ENCODE results near the gene KLK2. TPM values are rescaled to one million over a fixed set of nuclear protein-coding genes. Genes with fewer than 3 reads are reported as not detected.

Gene KLK2
- total RNA-seq, 1 experiment from 2014 or later, result 0.11 TPM

- H3K4me2 ChIP-seq (ENCODE audit: low read depth, low read length, poor library complexity, severe bottlenecking), result no peak overlapping the region
- H3K4me3 ChIP-seq (ENCODE audit: low read length), result no peak overlapping the region
- H3K9ac ChIP-seq (ENCODE audit: low read length), result no peak overlapping the region
- H3K27ac ChIP-seq (ENCODE audit: low read length), result no peak overlapping the region
- H3K27me3 ChIP-seq (ENCODE audit: low read length), result no peaks in the 10 kb centered on the region
- DNase-seq, result no peak
- no peaks in the 10 kb centered on the region for H3K9me3 ChIP-seq (ENCODE audit: low read length)
- no peaks in the 10 kb centered on the region for H3K36me3 ChIP-seq (ENCODE audit: insufficient read depth, low read length)
- H4K20me1 ChIP-seq (ENCODE audit: insufficient read depth, low read depth, low read length), result no peaks in the 10 kb centered on the region
- H3K4me1 ChIP-seq (ENCODE audit: low read length), result no peaks in the 10 kb centered on the region
- no peaks in the 10 kb centered on the region for H3K9me2 ChIP-seq (replicated peaks; ENCODE audit: insufficient read depth, low read length)
- H2AFZ ChIP-seq (ENCODE audit: low read length), result no peak overlapping the region
- no peaks in the 10 kb centered on the region for H3K79me2 ChIP-seq (ENCODE audit: low read length)
These were observed 39.8 kb downstream of the KLK2 start for GRCh38 chr19:50912727-50913716.

- H3K4me3 ChIP-seq (ENCODE audit: low read length), result no peak overlapping the region
- no peaks in the 10 kb centered on the region for H3K9me2 ChIP-seq (replicated peaks; ENCODE audit: insufficient read depth, low read length)
- no peaks in the 10 kb centered on the region for H3K4me1 ChIP-seq (ENCODE audit: low read length)
- no peaks in the 10 kb centered on the region for H3K36me3 ChIP-seq (ENCODE audit: insufficient read depth, low read length)
- DNase-seq, result no peak
- no peaks in the 10 kb centered on the region for H3K79me2 ChIP-seq (ENCODE audit: low read length)
- no peak overlapping the region for H3K9ac ChIP-seq (ENCODE audit: low read length)
- H3K4me2 ChIP-seq (ENCODE audit: low read depth, low read length, poor library complexity, severe bottlenecking), result no peak overlapping the region
- no peak overlapping the region for H3K27ac ChIP-seq (ENCODE audit: low read length)
- no peaks in the 10 kb centered on the region for H3K9me3 ChIP-seq (ENCODE audit: low read length)
- no peaks in the 10 kb centered on the region for H3K27me3 ChIP-seq (ENCODE audit: low read length)
- no peak overlapping the region for H2AFZ ChIP-seq (ENCODE audit: low read length)
- H4K20me1 ChIP-seq (ENCODE audit: insufficient read depth, low read depth, low read length), result no peaks in the 10 kb centered on the region
These were observed 42.8 kb downstream of the KLK2 start for GRCh38 chr19:50916069-50916468.

GRCh38 chr19:50921426-50922316 is 48.4 kb downstream of the KLK2 start:
- DNase-seq, result no peak
- Histone ChIP-seq H3K4me3 (ENCODE audit: low read length) (no peak overlapping the region), H3K4me1 (ENCODE audit: low read length) (no peaks in the 10 kb centered on the region), H3K9ac (ENCODE audit: low read length) (no peak overlapping the region), H4K20me1 (ENCODE audit: insufficient read depth, low read depth, low read length) (peaks cover 7% of the 10 kb centered on the region; the same call in 1 of the 2 replicates), H3K9me2 (replicated peaks; ENCODE audit: insufficient read depth, low read length) (no peaks in the 10 kb centered on the region), H3K27ac (ENCODE audit: low read length) (no peak overlapping the region), H3K36me3 (ENCODE audit: insufficient read depth, low read length) (no peaks in the 10 kb centered on the region), H3K79me2 (ENCODE audit: low read length) (no peaks in the 10 kb centered on the region), H2AFZ (ENCODE audit: low read length) (no peak overlapping the region), H3K27me3 (ENCODE audit: low read length) (0 out of 2 replicates have a peak, but pooled peaks cover 3% of the 10 kb centered on the region), H3K4me2 (ENCODE audit: low read depth, low read length, poor library complexity, severe bottlenecking) (no peak overlapping the region), H3K9me3 (ENCODE audit: low read length) (no peaks in the 10 kb centered on the region)

GRCh38 chr19:50922317-50922853 is 49.1 kb downstream of the KLK2 start:
- Histone ChIP-seq H3K79me2 (ENCODE audit: low read length) (no peaks in the 10 kb centered on the region), H3K36me3 (ENCODE audit: insufficient read depth, low read length) (no peaks in the 10 kb centered on the region), H3K4me1 (ENCODE audit: low read length) (no peaks in the 10 kb centered on the region), H2AFZ (ENCODE audit: low read length) (no peak overlapping the region), H4K20me1 (ENCODE audit: insufficient read depth, low read depth, low read length) (peaks cover 7% of the 10 kb centered on the region; the same call in 1 of the 2 replicates), H3K4me2 (ENCODE audit: low read depth, low read length, poor library complexity, severe bottlenecking) (no peak overlapping the region), H3K27me3 (ENCODE audit: low read length) (0 out of 2 replicates have a peak, but pooled peaks cover 3% of the 10 kb centered on the region), H3K27ac (ENCODE audit: low read length) (no peak overlapping the region), H3K9ac (ENCODE audit: low read length) (no peak overlapping the region), H3K9me2 (replicated peaks; ENCODE audit: insufficient read depth, low read length) (no peaks in the 10 kb centered on the region), H3K9me3 (ENCODE audit: low read length) (no peaks in the 10 kb centered on the region), H3K4me3 (ENCODE audit: low read length) (no peak overlapping the region)
- DNase-seq, result peak; percentile 96

- no peak overlapping the region for H3K4me2 ChIP-seq (ENCODE audit: low read depth, low read length, poor library complexity, severe bottlenecking)
- peaks cover 7% of the 10 kb centered on the region; the same call in 1 of the 2 replicates for H4K20me1 ChIP-seq (ENCODE audit: insufficient read depth, low read depth, low read length)
These were observed 51.3 kb downstream of the KLK2 start for GRCh38 chr19:50924586-50924985.

GRCh38 chr19:50925734-50926133 is 52.5 kb downstream of the KLK2 start:
- Histone ChIP-seq H3K9me3 (ENCODE audit: low read length) (no peaks in the 10 kb centered on the region), H3K79me2 (ENCODE audit: low read length) (no peaks in the 10 kb centered on the region), H3K4me3 (ENCODE audit: low read length) (no peak overlapping the region), H3K9ac (ENCODE audit: low read length) (no peak overlapping the region), H3K9me2 (replicated peaks; ENCODE audit: insufficient read depth, low read length) (no peaks in the 10 kb centered on the region), H3K27me3 (ENCODE audit: low read length) (0 out of 2 replicates have a peak, but pooled peaks cover 3% of the 10 kb centered on the region), H3K36me3 (ENCODE audit: insufficient read depth, low read length) (no peaks in the 10 kb centered on the region), H2AFZ (ENCODE audit: low read length) (no peak overlapping the region), H4K20me1 (ENCODE audit: insufficient read depth, low read depth, low read length) (peaks cover 7% of the 10 kb centered on the region; the same call in 1 of the 2 replicates), H3K4me1 (ENCODE audit: low read length) (peaks cover 5% of the 10 kb centered on the region), H3K27ac (ENCODE audit: low read length) (no peak overlapping the region), H3K4me2 (ENCODE audit: low read depth, low read length, poor library complexity, severe bottlenecking) (no peak overlapping the region)
- no peak for DNase-seq

More at GRCh38 chr19:50924586-50924985, 51.3 kb downstream of the KLK2 start:
- Histone ChIP-seq H3K27me3 (ENCODE audit: low read length) (0 out of 2 replicates have a peak, but pooled peaks cover 3% of the 10 kb centered on the region), H3K27ac (ENCODE audit: low read length) (no peak overlapping the region), H3K36me3 (ENCODE audit: insufficient read depth, low read length) (no peaks in the 10 kb centered on the region), H3K9me2 (replicated peaks; ENCODE audit: insufficient read depth, low read length) (no peaks in the 10 kb centered on the region), H3K9ac (ENCODE audit: low read length) (no peak overlapping the region), H2AFZ (ENCODE audit: low read length) (no peak overlapping the region), H3K4me3 (ENCODE audit: low read length) (no peak overlapping the region), H3K79me2 (ENCODE audit: low read length) (no peaks in the 10 kb centered on the region), H3K4me1 (ENCODE audit: low read length) (peaks cover 5% of the 10 kb centered on the region), H3K9me3 (ENCODE audit: low read length) (no peaks in the 10 kb centered on the region)
- no peak for DNase-seq

GRCh38 chr19:50926144-50926543 is 52.9 kb downstream of the KLK2 start:
- no peaks in the 10 kb centered on the region for H3K79me2 ChIP-seq (ENCODE audit: low read length)
- H2AFZ ChIP-seq (ENCODE audit: low read length), result no peak overlapping the region
- H3K27ac ChIP-seq (ENCODE audit: low read length), result no peak overlapping the region
- H4K20me1 ChIP-seq (ENCODE audit: insufficient read depth, low read depth, low read length), result peaks cover 7% of the 10 kb centered on the region; the same call in 1 of the 2 replicates
- H3K4me3 ChIP-seq (ENCODE audit: low read length), result no peak overlapping the region
- H3K4me1 ChIP-seq (ENCODE audit: low read length), result peaks cover 5% of the 10 kb centered on the region
- no peaks in the 10 kb centered on the region for H3K36me3 ChIP-seq (ENCODE audit: insufficient read depth, low read length)
- H3K27me3 ChIP-seq (ENCODE audit: low read length), result 0 out of 2 replicates have a peak, but pooled peaks cover 3% of the 10 kb centered on the region
- no peak for DNase-seq
- no peak overlapping the region for H3K9ac ChIP-seq (ENCODE audit: low read length)
- H3K4me2 ChIP-seq (ENCODE audit: low read depth, low read length, poor library complexity, severe bottlenecking), result no peak overlapping the region
- no peaks in the 10 kb centered on the region for H3K9me2 ChIP-seq (replicated peaks; ENCODE audit: insufficient read depth, low read length)
- no peaks in the 10 kb centered on the region for H3K9me3 ChIP-seq (ENCODE audit: low read length)
